Measurements from ENCODE around the gene EFNB2.

GRCh38 chr13:106575896-106576295, 40.4 kb upstream of the EFNB2 start:
- no peak for TF ChIP-seq CTCF (IDR thresholded peaks at IDR 0.05; ENCODE audit: low read depth, low read length)
- TF ChIP-seq POLR2A (IDR thresholded peaks at IDR 0.05; ENCODE audit: extremely low read depth, insufficient read length) = no peak
- TF ChIP-seq MAX (IDR thresholded peaks at IDR 0.05; ENCODE audit: low read depth, low read length) = no peak
- no peak for TF ChIP-seq MYC (IDR thresholded peaks at IDR 0.05; ENCODE audit: low read depth, low read length)

Measured in NB4 (cell line).